Neuronal stem cell (in vitro differentiated cells): Measurements from ENCODE around the gene VPS37B.

ENCODE experiments used
- DNase-seq: peaks from one replicate; pipeline ENCODE4 v3.0.0-alpha.2; 2013; ENCODE audit warnings: low spot score
- H2AFZ ChIP-seq: one replicate; pipeline ENCODE4 v1.6.1; 2013; ENCODE audit warnings: mild to moderate bottlenecking, low read length, inconsistent platforms
- H2AK5ac ChIP-seq: 2 replicates; pipeline ENCODE4 v1.6.1; 2013; ENCODE audit warnings: low read depth, mild to moderate bottlenecking, inconsistent platforms, low read length, moderate library complexity, mixed read lengths
- H2BK120ac ChIP-seq: 2 replicates; pipeline ENCODE4 v1.6.1; 2013; ENCODE audit warnings: low read depth, mild to moderate bottlenecking, inconsistent platforms, low read length, moderate library complexity, mixed read lengths
- H2BK12ac ChIP-seq: one replicate; pipeline ENCODE4 v1.6.1; 2013; ENCODE audit warnings: low read length, inconsistent platforms
- H2BK15ac ChIP-seq: 2 replicates; pipeline ENCODE4 v1.6.1; 2013; ENCODE audit warnings: mild to moderate bottlenecking, low read length, inconsistent platforms, mixed read lengths
- H2BK5ac ChIP-seq: one replicate; pipeline ENCODE4 v1.6.1; 2013; ENCODE audit warnings: inconsistent platforms, mild to moderate bottlenecking, low read length, moderate library complexity
- H3K14ac ChIP-seq: one replicate; pipeline ENCODE4 v1.6.1; 2013; ENCODE audit warnings: low read length, inconsistent platforms
- H3K18ac ChIP-seq: 2 replicates; pipeline ENCODE4 v1.6.1; 2013; ENCODE audit warnings: low read length, inconsistent platforms
- H3K23ac ChIP-seq: 2 replicates; pipeline ENCODE4 v1.6.1; 2013; ENCODE audit warnings: low read depth, mild to moderate bottlenecking, mixed read lengths, low read length, inconsistent platforms; ENCODE audit not compliant: poor library complexity
- H3K27ac ChIP-seq: replicated peaks from 3 replicates; pipeline ENCODE4 v1.5.1; 2013; ENCODE audit warnings: low read length, inconsistent platforms
- H3K27me3 ChIP-seq, 3 experiments: 2 replicates each; pipeline ENCODE4 v1.6.1; 2013; ENCODE audit warnings: low read length in 3 of 3, mild to moderate bottlenecking in 2 of 3, inconsistent platforms in 1 of 3, low read depth in 1 of 3, mixed read lengths in 1 of 3, moderate library complexity in 1 of 3; ENCODE audit not compliant: control insufficient read depth in 3 of 3, insufficient read depth in 3 of 3
- H3K36me3 ChIP-seq, 2 donors: replicated peaks in 1 of 2; 2 replicates each; pipeline ENCODE4 v1.6.1; 2013; ENCODE audit warnings: low read length in 2 of 2; ENCODE audit not compliant: control insufficient read depth in 2 of 2, insufficient read depth in 2 of 2
- H3K4ac ChIP-seq: 2 replicates; pipeline ENCODE4 v1.6.1; 2013; ENCODE audit warnings: inconsistent platforms, mild to moderate bottlenecking, low read length, moderate library complexity
- H3K4me1 ChIP-seq, 2 donors: 1 replicate in 1 of 2; 2 replicates in 1 of 2; pipeline ENCODE4 v1.6.1; 2013; ENCODE audit warnings: low read length in 2 of 2, low read depth in 1 of 2; ENCODE audit not compliant: control insufficient read depth in 2 of 2, insufficient read depth in 1 of 2
- H3K4me2 ChIP-seq: one replicate; pipeline ENCODE4 v1.6.1; 2013; ENCODE audit warnings: mild to moderate bottlenecking, low read length, inconsistent platforms; ENCODE audit not compliant: insufficient read depth, poor library complexity, severe bottlenecking
- H3K4me3 ChIP-seq, 2 donors: 2 replicates each; pipeline ENCODE4 v1.5.1; 2013; ENCODE audit warnings: low read length in 2 of 2, mild to moderate bottlenecking in 2 of 2, inconsistent platforms in 1 of 2, moderate library complexity in 1 of 2
- H3K79me1 ChIP-seq: one replicate; pipeline ENCODE4 v1.6.1; 2013; ENCODE audit warnings: low read depth, mild to moderate bottlenecking, inconsistent platforms, low read length, moderate library complexity
- H3K9ac ChIP-seq: one replicate; pipeline ENCODE4 v1.6.1; 2013; ENCODE audit warnings: mild to moderate bottlenecking, low read depth, low read length, inconsistent platforms; ENCODE audit not compliant: poor library complexity
- H3K9me3 ChIP-seq, 2 donors: replicated peaks in 1 of 2; 2 replicates each; pipeline versions ENCODE3 to v1.6.1; 2013; ENCODE audit warnings: low read length in 2 of 2, mild to moderate bottlenecking in 2 of 2, inconsistent platforms in 1 of 2, low read depth in 1 of 2, mixed read lengths in 1 of 2, moderate library complexity in 1 of 2; ENCODE audit not compliant: control insufficient read depth in 2 of 2, insufficient read depth in 1 of 2
- H4K8ac ChIP-seq: one replicate; pipeline ENCODE4 v1.6.1; 2013; ENCODE audit warnings: low read depth, mild to moderate bottlenecking, inconsistent platforms, low read length, moderate library complexity
- H4K91ac ChIP-seq: one replicate; pipeline ENCODE4 v1.6.1; 2013; ENCODE audit warnings: low read length, low read depth, mild to moderate bottlenecking, inconsistent platforms; ENCODE audit not compliant: poor library complexity
- WGBS, 2 donors: extraction: QIAGEN DNeasy Blood & Tissue Kit; methylation state at CpG; one replicate each; pipeline ENCODE4 v1.1.7; 2013; ENCODE audit warnings: missing lambda C conversion rate in 2 of 2, mixed read lengths in 1 of 2; ENCODE audit not compliant: insufficient read length in 2 of 2, insufficient replicate concordance in 1 of 2; ENCODE audit errors: extremely low coverage in 2 of 2; 5-methylcytosine and 5-hydroxymethylcytosine counted together

VPS37B gene

GRCh38 chr12:122859303-122860039, 36.5 kb downstream of the VPS37B start:
- Histone ChIP-seq H4K8ac (peak overlapping the region; percentile 17), H2AFZ (no peak overlapping the region), H2AK5ac (peak overlapping the region; percentile 88), H3K4me2 (no peak overlapping the region), H3K79me1 (peaks cover 8% of the 10 kb centered on the region), H3K27me3 (no peaks in the 10 kb centered on the region), H3K4me1 (no peaks in the 10 kb centered on the region), H2BK120ac (no peak overlapping the region), H3K9me3 (no peaks in the 10 kb centered on the region), H3K27ac (no peak overlapping the region), H2BK12ac (no peak overlapping the region), H2BK5ac (peak overlapping the region; percentile 66), H4K91ac (no peak overlapping the region), H3K18ac (no peak overlapping the region), H3K4me3 (no peak overlapping the region), H3K4ac (no peak overlapping the region), H3K23ac (peak overlapping the region; percentile 73), H3K36me3 (peaks cover 19 to 50% of the 10 kb centered on the region in 2 donors), H2BK15ac (no peak overlapping the region), H3K9ac (no peak overlapping the region), H3K14ac (no peak overlapping the region)
- no peak for DNase-seq
- no CpG with 5 or more reads among the region's 26 CpGs for WGBS, 2 donors

GRCh38 chr12:122858591-122859302, 37.2 kb downstream of the VPS37B start:
- no peak overlapping the region for H2BK15ac ChIP-seq
- H4K91ac ChIP-seq, result no peak overlapping the region
- peaks cover 8% of the 10 kb centered on the region for H3K79me1 ChIP-seq
- DNase-seq, result no peak
- no peak overlapping the region for H3K4ac ChIP-seq
- no peaks in the 10 kb centered on the region for H3K4me1 ChIP-seq
- H3K9ac ChIP-seq, result no peak overlapping the region
- no peak overlapping the region for H2AK5ac ChIP-seq
- no peak overlapping the region for H2BK12ac ChIP-seq
- no CpG with 5 or more reads among the region's 22 CpGs for WGBS, 2 donors
- peaks cover 16 to 45% of the 10 kb centered on the region in 2 donors for H3K36me3 ChIP-seq
- H3K27me3 ChIP-seq, result no peaks in the 10 kb centered on the region
- H4K8ac ChIP-seq, result no peak overlapping the region
- no peak overlapping the region for H3K4me2 ChIP-seq
- H3K23ac ChIP-seq, result no peak overlapping the region
- no peak overlapping the region for H3K4me3 ChIP-seq
- no peak overlapping the region for H3K27ac ChIP-seq
- no peaks in the 10 kb centered on the region for H3K9me3 ChIP-seq
- no peak overlapping the region for H2BK5ac ChIP-seq
- H2AFZ ChIP-seq, result no peak overlapping the region
- H3K14ac ChIP-seq, result no peak overlapping the region
- H2BK120ac ChIP-seq, result no peak overlapping the region
- no peak overlapping the region for H3K18ac ChIP-seq

GRCh38 chr12:122858171-122858570, 37.8 kb downstream of the VPS37B start:
- Histone ChIP-seq H2AK5ac (no peak overlapping the region), H2BK120ac (no peak overlapping the region), H3K4me3 (no peak overlapping the region), H2BK5ac (no peak overlapping the region), H2AFZ (no peak overlapping the region), H3K9me3 (no peaks in the 10 kb centered on the region), H3K14ac (no peak overlapping the region), H3K79me1 (peaks cover 8% of the 10 kb centered on the region), H2BK15ac (no peak overlapping the region), H3K27me3 (no peaks in the 10 kb centered on the region), H3K4me1 (peaks cover 0 to 3% of the 10 kb centered on the region in 2 donors), H4K91ac (no peak overlapping the region), H3K18ac (no peak overlapping the region), H3K9ac (peak overlapping the region; percentile 70), H3K23ac (no peak overlapping the region), H4K8ac (no peak overlapping the region), H2BK12ac (no peak overlapping the region), H3K4me2 (no peak overlapping the region), H3K4ac (no peak overlapping the region), H3K27ac (no peak overlapping the region), H3K36me3 (peaks cover 16 to 39% of the 10 kb centered on the region in 2 donors)
- no CpG with 5 or more reads among the region's 14 CpGs for WGBS, 2 donors
- no peak for DNase-seq

- H3K27me3 ChIP-seq, result no peaks in the 10 kb centered on the region
- no peak overlapping the region for H3K4me3 ChIP-seq
- no peak overlapping the region for H2AK5ac ChIP-seq
- no peak overlapping the region for H3K18ac ChIP-seq
- H2AFZ ChIP-seq, result no peak overlapping the region
- H2BK5ac ChIP-seq, result no peak overlapping the region
- no peak overlapping the region for H3K9ac ChIP-seq
- H2BK15ac ChIP-seq, result no peak overlapping the region
- H3K4ac ChIP-seq, result no peak overlapping the region
- peaks cover 8% of the 10 kb centered on the region for H3K79me1 ChIP-seq
- H3K27ac ChIP-seq, result no peak overlapping the region
- H3K14ac ChIP-seq, result no peak overlapping the region
- H4K8ac ChIP-seq, result no peak overlapping the region
- no peak overlapping the region for H3K4me2 ChIP-seq
- no peaks in the 10 kb centered on the region for H3K9me3 ChIP-seq
- H3K36me3 ChIP-seq, result peaks cover 15 to 37% of the 10 kb centered on the region in 2 donors
- no peak overlapping the region for H4K91ac ChIP-seq
- H3K23ac ChIP-seq, result no peak overlapping the region
- peaks cover 8 to 10% of the 10 kb centered on the region in 2 donors for H3K4me1 ChIP-seq
- H2BK120ac ChIP-seq, result no peak overlapping the region
- WGBS, 2 donors, result no CpG with 5 or more reads among the region's 24 CpGs
- no peak for DNase-seq
- no peak overlapping the region for H2BK12ac ChIP-seq
Observed at GRCh38 chr12:122856999-122857671, 38.8 kb downstream of the VPS37B start.
